Activated T-helper 1 cell treated with anti-CD3 and anti-CD28 coated beads, Interleukin-12 subunit alpha, Interleukin-12 subunit beta, Interleukin-2, Interleukin-4 antibody, amounts not matched to agents 30 ng/mL and 10 ng/mL and 1 ng/mL, durations not matched to agents 14 hours and 24 hours and 36 hours (primary cell): Measurements from ENCODE around the gene WDPCP. TPM values are rescaled to one million over a fixed set of nuclear protein-coding genes. Genes with fewer than 3 reads are reported as not detected.

Source experiments
- DNase-seq: peaks from one replicate; pipeline ENCODE4 v3.0.0; 2021; ENCODE audit warnings: low spot score
- H3K27ac Mint-ChIP-seq: one replicate; pipeline ENCODE4 v1.8.0; 2021; ENCODE audit warnings: mild to moderate bottlenecking, mixed read lengths
- H3K27me3 Mint-ChIP-seq: one replicate; pipeline ENCODE4 v1.8.0; 2022; ENCODE audit warnings: mild to moderate bottlenecking, moderate library complexity, mixed read lengths; ENCODE audit not compliant: insufficient read depth
- H3K36me3 Mint-ChIP-seq: one replicate; pipeline ENCODE4 v1.8.0; 2021; ENCODE audit warnings: low read depth, mixed read lengths
- H3K4me1 Mint-ChIP-seq: one replicate; pipeline ENCODE4 v1.8.0; 2021; ENCODE audit warnings: low read depth, mixed read lengths
- H3K4me3 Mint-ChIP-seq: one replicate; pipeline ENCODE4 v1.8.0; 2021; ENCODE audit warnings: mild to moderate bottlenecking, moderate library complexity, mixed read lengths
- H3K9me3 Mint-ChIP-seq: one replicate; pipeline ENCODE4 v1.8.0; 2021; ENCODE audit warnings: mixed read lengths
- intact Hi-C: fragments of 100-400 bp; cut with micrococcal nuclease; formaldehyde crosslinking; loops from one replicate; pipeline ENCODE4 v1.15.1; 2024
- total RNA-seq: library from RNA; stranded (reverse); gene quantifications from 2 replicates; pipeline ENCODE4 v1.2.3, GENCODE V29; 2022

The WDPCP gene
- total RNA-seq, 1 donor from 2014 or later: 7.7 TPM

DNA sequence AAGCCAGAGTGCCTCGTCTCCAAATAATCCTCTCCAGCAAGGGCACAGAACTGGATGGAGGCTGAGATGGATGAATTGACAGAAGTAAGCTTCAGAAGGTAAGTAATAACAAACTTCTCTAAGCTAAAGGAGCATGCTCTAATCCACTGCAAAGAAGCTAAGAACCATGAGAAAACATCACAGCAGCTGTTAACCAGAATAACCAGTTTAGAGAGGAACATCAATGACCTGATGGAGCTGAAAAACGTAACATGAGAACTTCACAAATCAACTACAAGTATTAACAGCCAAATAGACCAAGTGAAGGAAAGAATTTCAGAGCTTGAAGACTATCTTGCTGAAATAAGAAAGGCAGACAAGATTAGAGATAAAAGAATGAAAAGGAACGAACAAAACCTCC, 32.3 kb downstream of the WDPCP start:
- intact Hi-C loops: no loop called here
- no peak for DNase-seq
- no peak overlapping the region for H3K27ac Mint-ChIP-seq
- peaks cover 36% of the 10 kb centered on the region for H3K9me3 Mint-ChIP-seq
- H3K4me1 Mint-ChIP-seq: no peaks in the 10 kb centered on the region
- H3K36me3 Mint-ChIP-seq: peaks cover 5% of the 10 kb centered on the region
- H3K27me3 Mint-ChIP-seq: no peaks in the 10 kb centered on the region
- H3K4me3 Mint-ChIP-seq: no peak overlapping the region

DNA sequence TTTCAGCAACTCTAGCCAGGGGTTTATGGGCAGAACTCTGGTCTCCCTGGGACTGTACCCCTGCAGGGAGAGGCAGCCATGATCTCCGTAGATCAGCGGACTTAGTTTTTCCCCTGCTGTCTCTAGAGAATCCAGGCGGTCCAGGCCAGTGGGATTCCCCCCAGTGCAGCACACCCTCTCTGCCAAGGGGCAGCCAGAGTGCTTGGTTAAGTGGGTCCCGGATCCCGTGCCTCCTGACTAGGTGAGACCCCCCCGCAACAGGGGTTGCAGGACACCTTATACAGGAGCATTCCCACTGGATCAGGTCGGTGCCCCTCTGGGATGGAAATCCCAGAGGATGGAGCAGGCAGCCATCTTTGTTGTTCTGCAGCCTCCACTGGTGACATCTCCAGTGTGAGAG, 33.0 kb downstream of the WDPCP start:
- Mint-ChIP-seq H3K27ac (no peak overlapping the region), H3K9me3 (peaks cover 29% of the 10 kb centered on the region), H3K4me1 (no peaks in the 10 kb centered on the region), H3K4me3 (no peak overlapping the region), H3K27me3 (no peaks in the 10 kb centered on the region), H3K36me3 (peaks cover 5% of the 10 kb centered on the region)
- no peak for DNase-seq
- intact Hi-C loops: no loop called here

DNA sequence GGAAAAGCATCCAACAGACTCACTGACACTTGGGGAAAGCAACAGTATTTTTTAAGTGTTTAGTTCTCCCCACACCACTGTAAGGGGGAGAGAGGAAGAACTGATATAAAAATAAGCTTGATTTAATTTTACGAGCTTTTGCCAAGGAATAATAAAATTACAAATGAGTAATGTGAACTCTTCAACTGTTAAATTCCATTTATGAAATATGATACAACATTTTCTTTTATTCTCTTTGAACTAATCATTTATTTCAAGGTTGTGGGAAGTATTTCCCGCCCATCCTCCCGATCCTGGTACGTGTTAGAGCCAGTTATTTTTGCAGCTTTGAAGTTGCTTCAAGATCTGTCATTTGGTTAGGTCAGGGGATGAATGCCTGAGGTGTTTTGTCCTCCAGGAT, 35.2 kb downstream of the WDPCP start:
- peaks cover 15% of the 10 kb centered on the region for H3K9me3 Mint-ChIP-seq
- H3K27me3 Mint-ChIP-seq: no peaks in the 10 kb centered on the region
- no peak overlapping the region for H3K27ac Mint-ChIP-seq
- no peak for DNase-seq
- intact Hi-C loops: no loop called here
- no peaks in the 10 kb centered on the region for H3K4me1 Mint-ChIP-seq
- H3K36me3 Mint-ChIP-seq: peaks cover 5% of the 10 kb centered on the region
- H3K4me3 Mint-ChIP-seq: no peak overlapping the region

DNA sequence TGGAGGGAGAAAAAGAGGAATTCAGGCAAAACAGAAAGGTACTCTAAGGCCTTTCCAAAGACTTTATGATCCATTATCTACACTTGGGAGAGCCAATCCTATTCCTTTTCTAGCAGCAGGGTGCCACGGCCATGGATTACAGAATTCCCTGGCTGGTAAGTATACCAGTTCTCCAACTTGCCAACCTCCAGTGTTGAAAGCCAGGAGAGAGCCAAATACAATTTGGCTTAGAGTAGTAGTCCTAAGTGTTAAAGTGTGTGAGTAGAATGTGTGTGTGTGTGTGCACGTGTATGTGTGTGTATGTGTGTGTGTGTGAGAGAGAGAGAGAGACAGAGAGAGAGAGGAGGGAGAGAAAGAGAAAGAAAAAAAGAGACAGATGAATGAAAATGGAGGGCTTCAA, 43.3 kb downstream of the WDPCP start:
- Mint-ChIP-seq H3K27me3 (no peaks in the 10 kb centered on the region), H3K36me3 (peaks cover 2% of the 10 kb centered on the region), H3K9me3 (no peaks in the 10 kb centered on the region), H3K4me3 (no peak overlapping the region), H3K27ac (no peak overlapping the region), H3K4me1 (no peaks in the 10 kb centered on the region)
- DNase-seq: no peak
- intact Hi-C loops: no loop called here

DNA sequence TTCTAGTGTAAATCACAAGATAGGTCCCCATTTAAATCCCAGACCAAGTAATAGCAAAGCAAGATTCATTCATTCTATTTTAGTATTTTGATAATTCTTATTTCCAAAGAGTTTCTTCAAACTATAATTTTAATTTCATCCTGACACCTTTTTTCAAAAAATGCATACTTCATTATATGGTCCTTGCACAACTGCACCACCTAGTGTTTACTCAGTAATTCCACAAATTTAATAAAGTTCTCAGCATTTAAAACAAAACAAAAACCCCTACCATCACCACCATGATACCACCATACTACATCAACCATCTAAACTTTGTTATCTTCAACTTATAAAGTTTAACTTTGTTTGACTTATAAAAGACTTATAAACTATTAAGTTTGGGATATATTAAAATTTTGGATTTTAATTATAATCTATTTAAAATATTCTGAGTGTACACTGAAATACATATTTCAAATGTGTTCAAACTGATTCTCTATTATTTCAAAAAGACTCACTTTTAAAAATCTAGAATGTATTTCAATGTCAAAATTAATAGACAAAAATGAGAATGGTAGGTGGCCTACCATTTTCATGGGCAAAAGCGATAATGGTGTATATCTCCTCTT, 44.2 kb downstream of the WDPCP start:
- no peaks in the 10 kb centered on the region for H3K27me3 Mint-ChIP-seq
- no peaks in the 10 kb centered on the region for H3K9me3 Mint-ChIP-seq
- H3K36me3 Mint-ChIP-seq: no peaks in the 10 kb centered on the region
- no peaks in the 10 kb centered on the region for H3K4me1 Mint-ChIP-seq
- H3K4me3 Mint-ChIP-seq: no peak overlapping the region
- intact Hi-C loops: loop anchor here (5.0 kb wide), 1 partner anchor 1087 kb away; no protein-coding TSS in a partner anchor
- DNase-seq: no peak
- H3K27ac Mint-ChIP-seq: no peak overlapping the region

DNA sequence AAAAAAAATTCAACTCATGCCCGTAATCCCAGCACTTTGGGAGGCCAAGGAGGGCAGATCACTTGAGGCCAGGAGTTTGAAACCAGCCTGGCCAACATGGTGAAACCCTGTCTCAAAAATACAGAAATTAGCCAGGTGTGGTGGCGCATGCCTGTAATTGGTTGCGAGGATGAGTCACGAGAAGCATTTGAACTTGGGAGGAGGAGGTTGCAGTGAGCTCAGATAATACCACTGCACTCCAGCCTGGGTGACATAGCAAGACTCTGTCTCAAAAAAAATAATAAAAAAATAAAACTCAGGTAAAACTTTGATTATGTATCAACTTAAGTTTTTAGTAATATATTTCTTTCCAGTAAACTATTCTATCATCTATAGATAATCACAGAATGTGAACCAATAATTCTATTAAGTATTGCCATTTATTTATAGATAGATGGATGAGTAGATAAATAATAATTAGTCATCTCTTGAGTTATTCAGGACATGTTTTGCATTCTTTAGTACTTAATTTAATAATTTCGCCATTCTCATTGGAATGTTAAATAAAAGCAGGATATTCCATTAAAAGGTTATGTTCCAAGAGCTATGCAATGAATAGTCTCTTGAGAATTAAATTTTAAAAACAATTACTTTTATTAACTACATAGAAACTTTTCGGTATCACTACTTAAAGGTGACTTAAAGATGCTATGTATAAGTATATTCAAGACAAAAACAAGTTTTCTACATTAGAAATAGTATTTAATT, 48.7 kb downstream of the WDPCP start:
- Mint-ChIP-seq H3K4me1 (no peaks in the 10 kb centered on the region), H3K27me3 (no peaks in the 10 kb centered on the region), H3K36me3 (no peaks in the 10 kb centered on the region), H3K27ac (no peak overlapping the region), H3K4me3 (no peak overlapping the region), H3K9me3 (no peaks in the 10 kb centered on the region)
- intact Hi-C loops: loop anchor here (5.0 kb wide), 1 partner anchor 1082 kb away; no protein-coding TSS in a partner anchor
- no peak for DNase-seq

DNA sequence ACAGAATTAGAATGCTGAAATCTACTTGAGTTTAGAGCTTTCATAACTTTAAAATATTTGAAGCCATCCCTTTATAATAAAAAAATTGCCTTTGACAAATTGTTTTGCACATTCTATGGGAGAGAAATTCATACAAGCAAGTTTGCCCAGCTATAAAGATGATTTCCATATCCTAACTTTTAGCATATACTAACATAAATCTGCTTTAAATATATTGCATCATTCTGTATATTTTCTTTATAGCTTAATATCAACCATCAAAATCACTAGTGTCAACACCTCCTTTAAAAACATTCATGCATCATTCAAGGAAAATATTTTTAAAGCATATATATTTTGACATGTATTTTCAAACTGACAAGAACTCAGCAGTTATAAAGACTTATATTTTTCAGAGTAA, 49.9 kb downstream of the WDPCP start:
- Mint-ChIP-seq H3K4me1 (no peaks in the 10 kb centered on the region), H3K9me3 (peaks cover 4% of the 10 kb centered on the region), H3K36me3 (no peaks in the 10 kb centered on the region), H3K4me3 (no peak overlapping the region), H3K27ac (no peak overlapping the region), H3K27me3 (peaks cover 2% of the 10 kb centered on the region)
- intact Hi-C loops: no loop called here
- no peak for DNase-seq

DNA sequence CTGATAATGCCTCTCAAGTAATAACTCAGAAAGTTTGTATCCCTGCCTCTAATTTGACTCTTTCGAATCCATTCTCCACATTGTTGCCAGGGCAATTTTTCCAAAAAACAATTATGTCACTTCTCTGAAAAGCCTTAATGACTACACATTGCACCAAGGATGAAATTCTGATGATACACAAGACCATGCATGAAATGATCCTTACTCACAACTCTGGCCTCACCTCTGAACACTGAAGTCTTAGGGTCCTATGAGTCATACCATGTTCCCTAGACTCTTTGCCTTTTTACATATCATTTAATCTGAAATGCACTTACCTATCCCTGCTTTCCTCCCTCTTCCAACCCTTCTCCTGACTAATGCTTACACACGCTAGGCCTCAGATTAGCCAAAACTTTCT, 51.0 kb downstream of the WDPCP start:
- H3K4me3 Mint-ChIP-seq: no peak overlapping the region
- no peaks in the 10 kb centered on the region for H3K36me3 Mint-ChIP-seq
- H3K9me3 Mint-ChIP-seq: peaks cover 14% of the 10 kb centered on the region
- H3K27me3 Mint-ChIP-seq: peaks cover 2% of the 10 kb centered on the region
- no peaks in the 10 kb centered on the region for H3K4me1 Mint-ChIP-seq
- H3K27ac Mint-ChIP-seq: no peak overlapping the region
- intact Hi-C loops: no loop called here
- no peak for DNase-seq

DNA sequence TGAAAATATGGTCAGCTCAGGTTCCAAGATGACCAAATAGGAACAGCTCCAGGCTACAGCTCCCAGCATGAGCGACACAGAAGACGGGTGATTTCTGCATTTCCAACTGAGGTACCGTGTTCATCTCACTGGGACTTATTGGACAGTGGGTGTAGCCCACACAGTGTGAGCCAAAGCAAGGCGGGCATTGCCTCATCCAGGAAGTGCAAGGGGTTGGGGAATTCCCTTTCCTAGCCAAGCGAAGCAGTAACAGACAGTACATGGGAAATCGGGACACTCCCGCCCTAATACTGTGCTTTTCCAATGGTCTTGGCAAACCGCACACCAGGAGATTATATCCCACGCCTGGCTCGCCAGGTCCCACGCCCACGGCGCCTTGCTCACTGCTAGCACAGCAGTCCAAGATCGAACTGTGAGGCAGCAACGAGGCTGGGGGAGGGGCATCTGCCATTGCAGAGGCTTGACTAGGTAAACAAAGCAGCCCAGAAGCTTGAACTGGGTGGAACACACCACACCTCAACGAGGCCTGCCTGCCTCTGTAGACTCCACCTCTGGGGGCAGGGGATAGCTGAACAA, 57.5 kb downstream of the WDPCP start:
- Mint-ChIP-seq H3K36me3 (peaks cover 3% of the 10 kb centered on the region), H3K27me3 (peaks cover 2% of the 10 kb centered on the region), H3K4me3 (no peak overlapping the region), H3K9me3 (peaks cover 31% of the 10 kb centered on the region), H3K4me1 (no peaks in the 10 kb centered on the region), H3K27ac (no peak overlapping the region)
- intact Hi-C loops: no loop called here
- no peak for DNase-seq

DNA sequence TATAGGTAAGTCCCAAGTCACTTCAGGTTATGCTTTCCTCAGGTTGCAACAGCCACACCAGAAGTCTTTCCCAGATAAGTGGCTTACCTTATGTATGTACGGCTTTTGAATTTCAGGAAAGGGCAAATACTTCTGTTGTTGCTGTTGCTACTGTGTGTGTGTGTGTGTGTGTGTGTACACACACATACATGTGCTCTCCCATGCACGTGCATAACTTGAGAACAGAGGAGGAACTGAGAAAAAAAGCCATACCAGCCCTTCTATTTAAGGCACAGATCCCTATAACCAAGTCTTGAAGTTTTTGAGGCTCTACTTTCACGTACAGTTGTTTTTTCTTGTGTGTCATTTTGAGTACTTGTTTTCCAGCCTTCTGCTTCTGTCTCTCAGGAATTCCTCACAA, 62.4 kb downstream of the WDPCP start:
- intact Hi-C loops: no loop called here
- DNase-seq: no peak

DNA sequence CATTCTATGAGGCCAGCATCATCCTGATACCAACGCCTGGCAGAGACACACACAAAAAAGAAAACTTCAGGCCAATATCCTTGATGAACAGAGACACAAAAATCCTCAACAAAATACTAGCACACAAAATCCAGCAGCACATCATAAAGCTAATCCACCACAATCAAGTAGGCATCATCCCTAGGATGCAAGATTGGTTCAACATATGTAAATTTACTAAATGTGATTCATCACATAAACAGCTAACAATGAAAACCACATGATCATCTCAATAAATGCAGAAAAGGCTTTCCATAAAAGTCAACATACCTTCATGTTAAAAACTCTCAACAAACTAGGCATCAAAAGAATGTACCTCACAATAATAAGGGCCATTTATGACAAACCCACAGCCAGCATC, 65.3 kb downstream of the WDPCP start:
- Mint-ChIP-seq H3K27ac (no peak overlapping the region), H3K9me3 (peaks cover 34% of the 10 kb centered on the region), H3K4me3 (no peak overlapping the region), H3K36me3 (peaks cover 1% of the 10 kb centered on the region), H3K4me1 (no peaks in the 10 kb centered on the region), H3K27me3 (no peaks in the 10 kb centered on the region)
- DNase-seq: no peak
- intact Hi-C loops: no loop called here

More for the DNA sequence above, 62.4 kb downstream of the WDPCP start:
- Mint-ChIP-seq H3K4me1 (no peaks in the 10 kb centered on the region), H3K27me3 (no peaks in the 10 kb centered on the region), H3K9me3 (peaks cover 27% of the 10 kb centered on the region), H3K4me3 (no peak overlapping the region), H3K27ac (no peak overlapping the region), H3K36me3 (peaks cover 5% of the 10 kb centered on the region)

DNA sequence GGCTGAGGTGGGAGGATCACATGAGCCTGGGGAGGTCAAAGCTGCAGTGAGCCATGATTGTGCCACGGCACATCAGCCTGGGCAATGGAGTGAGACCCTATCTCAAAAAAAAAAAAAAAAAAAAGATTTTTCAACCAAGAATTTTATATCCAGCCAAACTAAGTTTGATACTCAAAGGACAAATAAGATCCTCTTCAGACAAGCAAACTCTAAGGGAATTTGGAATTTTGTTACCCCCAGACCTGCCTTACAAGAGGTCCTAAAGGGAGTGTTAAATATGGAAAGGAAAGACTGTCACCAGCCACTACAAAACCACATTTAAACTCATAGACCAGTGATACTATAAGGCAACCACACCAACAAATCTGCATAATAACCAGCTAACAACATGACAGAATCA, 67.5 kb downstream of the WDPCP start:
- intact Hi-C loops: no loop called here
- no peak for DNase-seq
- Mint-ChIP-seq H3K36me3 (peaks cover 1% of the 10 kb centered on the region), H3K9me3 (peaks cover 34% of the 10 kb centered on the region), H3K27me3 (no peaks in the 10 kb centered on the region), H3K4me1 (no peaks in the 10 kb centered on the region), H3K4me3 (no peak overlapping the region), H3K27ac (no peak overlapping the region)

DNA sequence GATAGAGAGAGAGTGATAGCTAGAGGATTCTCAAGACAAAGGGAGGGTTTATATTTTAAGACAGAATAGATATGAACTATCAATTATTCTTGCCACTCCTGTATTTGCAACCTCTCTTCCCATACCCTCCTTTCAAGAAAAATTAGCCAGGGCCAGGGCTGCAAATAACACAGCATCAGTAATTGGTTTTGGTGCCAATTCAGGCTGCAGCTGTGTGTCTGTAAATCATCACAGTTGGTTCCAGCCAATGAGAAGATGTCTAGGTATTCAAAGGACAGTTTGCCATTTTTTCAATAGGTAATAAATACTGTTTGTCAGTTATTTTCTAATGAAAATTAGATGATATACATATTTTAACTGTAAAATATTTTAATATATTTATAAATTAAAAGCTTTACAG, 73.5 kb downstream of the WDPCP start:
- no peak overlapping the region for H3K4me3 Mint-ChIP-seq
- no peak for DNase-seq
- intact Hi-C loops: no loop called here
- no peaks in the 10 kb centered on the region for H3K36me3 Mint-ChIP-seq
- no peaks in the 10 kb centered on the region for H3K27me3 Mint-ChIP-seq
- H3K9me3 Mint-ChIP-seq: peaks cover 20% of the 10 kb centered on the region
- no peaks in the 10 kb centered on the region for H3K4me1 Mint-ChIP-seq
- H3K27ac Mint-ChIP-seq: no peak overlapping the region
